MM.1S (cell line): Measurements from ENCODE around the gene AMBRA1.

Experiments
- EZH2 ChIP-seq: fragments of 300-600 bp; sonication (generic); optimal IDR thresholded peaks from 2 replicates; pipeline ENCODE3; 2017; ENCODE audit warnings: low read depth, mild to moderate bottlenecking, antibody characterized with exemption, low read length, mixed read lengths
- EZH2phosphoT487 ChIP-seq: fragments of 300-600 bp; sonication (generic); IDR thresholded peaks from 2 replicates; pipeline ENCODE4 v1.6.1; 2018; ENCODE audit warnings: antibody characterized with exemption, low read length

DNA sequence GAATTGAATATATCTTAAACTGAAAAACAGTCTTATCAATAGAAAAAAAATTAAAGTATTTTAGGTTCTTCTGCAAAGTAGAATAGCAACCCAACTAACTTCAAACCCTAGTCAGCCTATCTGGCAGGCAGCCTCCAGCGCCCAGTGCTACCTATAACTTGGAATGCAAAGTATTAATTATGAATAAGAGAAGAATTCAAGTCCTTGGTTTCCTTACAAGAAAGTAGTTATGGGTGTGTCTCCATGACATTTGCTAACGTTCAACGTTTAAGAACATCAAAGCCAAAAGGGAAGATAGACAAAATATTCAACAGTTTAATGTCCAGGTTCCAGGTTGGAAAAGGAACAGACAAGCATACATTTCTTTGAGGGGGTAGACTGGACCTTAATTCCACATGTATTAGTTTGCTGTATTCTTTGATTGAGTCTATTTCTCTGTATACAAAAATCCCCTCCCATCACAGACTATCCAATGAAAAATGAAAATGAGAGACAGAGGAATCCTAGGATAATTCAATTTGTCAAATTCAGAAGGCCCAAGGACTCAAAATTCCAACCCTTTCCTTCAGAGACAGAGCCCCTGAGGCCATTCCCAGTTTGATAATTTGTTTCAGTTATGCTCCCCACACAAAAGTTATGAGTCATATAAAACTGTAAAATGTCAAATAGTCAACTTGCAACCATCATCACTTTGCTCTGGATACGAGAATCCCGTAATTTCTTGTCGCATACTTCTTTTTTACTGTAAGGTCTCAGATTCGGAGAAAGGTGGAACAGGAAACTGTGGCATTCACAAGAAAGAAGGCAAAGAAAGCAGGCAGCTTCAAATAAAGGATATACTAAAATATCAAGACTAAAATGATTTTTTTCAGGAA, 118.5 kb downstream of the AMBRA1 start:
- no peak for TF ChIP-seq EZH2phosphoT487
- no peak for TF ChIP-seq EZH2
